Measurements from ENCODE around the gene KCNQ5. TPM values are rescaled to one million over a fixed set of nuclear protein-coding genes. Genes with fewer than 3 reads are reported as not detected.

KCNQ5 gene
- total RNA-seq, 1 donor from 2014 or later = not detected

GRCh38 chr6:73045609-73046008, 423.7 kb downstream of the KCNQ5 start:
- Histone ChIP-seq H3K27ac (no peak overlapping the region), H3K4me3 (no peak overlapping the region), H3F3A (ENCODE audit: low read depth) (no peaks in the 10 kb centered on the region), H2AFZ (replicated peaks) (no peak overlapping the region), H3K36me3 (no peaks in the 10 kb centered on the region), H3K9ac (no peak overlapping the region), H3K4me2 (no peak overlapping the region), H3K79me2 (ENCODE audit: low read depth) (no peaks in the 10 kb centered on the region), H3K4me1 (no peaks in the 10 kb centered on the region), H3K9me3 (ENCODE audit: low read depth) (no peaks in the 10 kb centered on the region), H4K20me1 (ENCODE audit: low read depth) (no peaks in the 10 kb centered on the region), H3K27me3 (no peaks in the 10 kb centered on the region)
- TF ChIP-seq EZH2 (IDR thresholded peaks at IDR 0.05) (no peak), CTCF (IDR thresholded peaks at IDR 0.05) (no peak), EZH2phosphoT487 (IDR thresholded peaks at IDR 0.05) (no peak)
- Mint-ChIP-seq H3K4me1 (peaks cover 4% of the 10 kb centered on the region), H3K36me3 (no peaks in the 10 kb centered on the region), H3K27ac (no peak overlapping the region), H3K4me3 (no peak overlapping the region), H3K27me3 (ENCODE audit: insufficient read depth, low read depth) (no peaks in the 10 kb centered on the region), H3K9me3 (no peaks in the 10 kb centered on the region)
- DNase-seq (ENCODE audit: low spot score) = no peak

- Mint-ChIP-seq H3K36me3 (no peaks in the 10 kb centered on the region), H3K27ac (no peak overlapping the region), H3K4me1 (peaks cover 4% of the 10 kb centered on the region), H3K27me3 (ENCODE audit: insufficient read depth, low read depth) (no peaks in the 10 kb centered on the region), H3K9me3 (no peaks in the 10 kb centered on the region), H3K4me3 (no peak overlapping the region)
- Histone ChIP-seq H4K20me1 (ENCODE audit: low read depth) (no peaks in the 10 kb centered on the region), H3F3A (ENCODE audit: low read depth) (no peaks in the 10 kb centered on the region), H3K4me3 (no peak overlapping the region), H3K9me3 (ENCODE audit: low read depth) (no peaks in the 10 kb centered on the region), H3K4me2 (no peak overlapping the region), H3K27ac (no peak overlapping the region), H3K9ac (no peak overlapping the region), H3K36me3 (no peaks in the 10 kb centered on the region), H3K4me1 (no peaks in the 10 kb centered on the region), H3K79me2 (ENCODE audit: low read depth) (no peaks in the 10 kb centered on the region), H3K27me3 (no peaks in the 10 kb centered on the region), H2AFZ (replicated peaks) (no peak overlapping the region)
- DNase-seq (ENCODE audit: low spot score) = no peak
- TF ChIP-seq EZH2phosphoT487 (IDR thresholded peaks at IDR 0.05) (no peak), CTCF (IDR thresholded peaks at IDR 0.05) (no peak), EZH2 (IDR thresholded peaks at IDR 0.05) (no peak)
Measured at GRCh38 chr6:73047801-73048200, 425.9 kb downstream of the KCNQ5 start.

GRCh38 chr6:73049971-73050594, 428.2 kb downstream of the KCNQ5 start:
- no peak overlapping the region for H3K4me2 ChIP-seq
- H3K4me1 Mint-ChIP-seq = peaks cover 4% of the 10 kb centered on the region
- no peak for DNase-seq (ENCODE audit: low spot score)
- TF ChIP-seq CTCF (IDR thresholded peaks at IDR 0.05) (no peak), EZH2 (IDR thresholded peaks at IDR 0.05) (no peak), EZH2phosphoT487 (IDR thresholded peaks at IDR 0.05) (no peak)
- H3K27me3 Mint-ChIP-seq (ENCODE audit: insufficient read depth, low read depth) = no peaks in the 10 kb centered on the region
- H3K79me2 ChIP-seq (ENCODE audit: low read depth) = no peaks in the 10 kb centered on the region
- no peaks in the 10 kb centered on the region for H3K9me3 ChIP-seq (ENCODE audit: low read depth)
- no peaks in the 10 kb centered on the region for H4K20me1 ChIP-seq (ENCODE audit: low read depth)
- no peaks in the 10 kb centered on the region for H3K27me3 ChIP-seq
- no peaks in the 10 kb centered on the region for H3K9me3 Mint-ChIP-seq
- H3F3A ChIP-seq (ENCODE audit: low read depth) = no peaks in the 10 kb centered on the region
- no peak overlapping the region for H3K4me3 ChIP-seq
- H3K36me3 Mint-ChIP-seq = no peaks in the 10 kb centered on the region
- H3K4me1 ChIP-seq = no peaks in the 10 kb centered on the region
- no peak overlapping the region for H3K27ac Mint-ChIP-seq
- H3K36me3 ChIP-seq = no peaks in the 10 kb centered on the region
- H3K4me3 Mint-ChIP-seq = no peak overlapping the region
- H3K9ac ChIP-seq = no peak overlapping the region
- H3K27ac ChIP-seq = no peak overlapping the region
- H2AFZ ChIP-seq (replicated peaks) = no peak overlapping the region
